ENCODE results near the gene LEFTY2.
"Not testable (repeated sequence)": the region's sequence is repeated elsewhere in the genome, so short reads cannot be mapped to it uniquely, and the experiment has no call there.

The LEFTY2 gene

GRCh38 chr1:225941187-225941941 is at the start of gene LEFTY2:
Gene LEFTY2, minus strand, starts transcription at chr1:225941220. Its CDS starts 80 bp downstream, at chr1:225941140.
- no peak for DNase-seq

DNA sequence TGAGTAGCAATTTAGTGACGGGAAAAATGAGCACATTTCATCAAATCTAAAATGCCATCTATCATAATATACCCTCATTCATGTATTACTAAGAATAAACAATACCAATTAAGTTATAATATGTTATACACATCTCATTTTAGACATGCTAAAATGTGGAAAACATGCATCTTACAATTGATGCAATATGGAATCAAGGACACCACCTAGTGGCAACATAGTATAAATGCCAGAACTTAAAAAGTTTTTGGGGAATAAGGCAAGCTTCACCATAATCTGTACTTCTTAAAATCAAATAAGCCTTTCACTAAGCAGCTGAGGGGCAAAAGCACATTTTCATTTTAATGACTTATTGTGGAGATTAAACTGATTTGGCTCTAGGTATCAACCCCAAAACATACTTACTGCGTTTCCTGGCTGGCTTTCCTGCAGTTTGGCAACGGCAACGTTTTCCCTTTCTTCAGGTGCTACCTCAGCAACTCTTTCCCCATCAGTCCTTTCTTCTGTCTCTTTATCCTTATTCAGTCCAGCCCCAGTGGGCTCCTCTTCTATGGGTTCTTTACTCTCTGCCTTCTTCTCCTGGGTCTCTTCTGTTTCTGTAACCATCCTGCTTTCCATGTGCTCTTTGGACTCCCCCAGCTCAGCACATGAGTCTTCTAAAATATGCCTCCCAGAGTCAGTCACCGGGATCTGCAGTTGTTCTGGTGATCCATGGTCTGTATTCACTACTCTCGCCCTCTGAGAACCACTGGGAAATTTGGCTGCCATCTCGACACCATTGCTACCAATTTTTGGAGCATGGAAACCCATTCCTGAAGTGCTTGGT is 46.7 kb upstream of the LEFTY2 start:
- no peak for DNase-seq

DNA sequence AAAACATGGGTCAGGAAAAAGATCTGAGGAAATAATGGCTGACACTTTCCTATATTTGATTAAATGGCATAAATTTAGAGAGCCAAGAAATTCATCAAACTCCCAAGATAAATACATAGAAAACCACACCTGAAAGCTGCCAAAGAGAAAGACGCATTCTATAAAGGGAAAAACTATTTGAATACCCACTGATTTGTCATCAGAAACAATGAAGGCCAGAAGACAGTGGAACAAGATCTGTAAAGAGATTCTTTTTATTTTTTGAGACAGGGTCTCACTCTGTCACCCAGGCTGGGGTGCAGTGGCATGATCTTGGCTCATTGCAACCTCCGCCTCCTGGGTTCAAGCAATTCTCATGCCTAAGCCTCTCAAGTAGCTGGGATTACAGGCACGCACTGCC is 40.7 kb upstream of the LEFTY2 start:
- DNase-seq, result no peak

DNA sequence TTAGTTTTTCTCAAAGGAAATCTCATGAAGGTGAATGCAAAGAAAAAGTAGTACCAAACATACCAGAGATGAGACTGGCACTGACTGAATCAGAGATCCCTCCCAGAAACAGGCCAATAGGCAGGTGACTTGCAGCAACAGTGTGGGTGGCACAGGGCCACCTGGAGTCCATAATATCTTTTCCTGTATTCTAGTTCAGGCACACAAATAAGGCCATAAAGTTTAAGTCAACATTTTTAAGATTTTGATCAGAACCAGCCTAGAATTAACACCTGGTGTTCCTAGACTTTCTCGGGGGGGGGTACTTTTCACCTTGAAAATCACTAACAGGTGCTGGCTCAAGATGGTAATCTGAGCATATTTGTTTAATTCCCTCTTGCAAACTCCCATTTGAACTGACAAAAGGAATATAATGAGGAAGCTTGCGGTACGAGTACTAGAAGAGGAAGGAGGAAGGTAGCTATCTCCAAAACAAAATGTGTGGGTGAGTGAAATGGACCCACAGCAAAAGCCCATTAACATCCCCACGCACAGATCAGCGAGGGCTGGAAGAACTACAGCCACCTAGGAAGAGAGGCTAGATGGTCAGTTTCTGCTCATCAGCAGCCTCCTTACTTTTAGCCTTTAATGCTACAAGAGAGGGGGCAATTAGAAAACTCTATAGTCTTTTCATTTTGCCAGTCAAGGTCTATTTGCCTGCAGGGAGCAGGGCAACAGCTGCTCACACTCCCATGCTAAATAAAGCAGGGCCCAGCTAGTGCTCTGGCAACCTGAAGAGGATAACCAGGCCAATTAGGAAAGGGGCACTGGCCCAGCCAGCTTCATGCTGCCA is 39.2 kb upstream of the LEFTY2 start:
- DNase-seq, result no peak

- no peak for DNase-seq
Observed at GRCh38 chr1:225979421-225979820, 38.4 kb upstream of the LEFTY2 start.

- no peak for DNase-seq
Observed at GRCh38 chr1:225977937-225978748, 37.1 kb upstream of the LEFTY2 start.

DNA sequence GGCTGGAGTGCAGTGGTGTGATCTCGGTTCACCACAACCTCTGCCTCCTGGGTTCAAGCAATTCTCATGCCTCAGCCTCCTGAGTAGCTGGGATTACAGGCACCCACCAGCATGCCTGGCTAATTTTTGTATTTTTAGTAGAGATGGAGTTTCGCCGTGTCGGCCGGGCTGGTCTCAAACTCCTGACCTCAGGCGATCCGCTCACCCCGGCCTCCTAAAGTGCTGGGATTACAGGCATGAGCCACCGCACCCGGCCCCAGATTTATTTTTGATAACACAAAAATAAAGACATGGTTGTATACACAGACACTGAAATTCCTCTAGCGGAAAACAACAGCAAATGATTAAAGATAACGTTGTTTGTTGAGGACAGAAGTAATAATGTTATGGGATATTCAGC is 34.1 kb upstream of the LEFTY2 start:
- not testable (repeated sequence) for DNase-seq

- DNase-seq, result no peak
Observed at GRCh38 chr1:225974454-225974853, 33.4 kb upstream of the LEFTY2 start.

GRCh38 chr1:225973158-225973557 is 32.1 kb upstream of the LEFTY2 start:
- no peak for DNase-seq

GRCh38 chr1:225972344-225973152 is 31.5 kb upstream of the LEFTY2 start:
- DNase-seq, result no peak

GRCh38 chr1:225970592-225971157 is 29.7 kb upstream of the LEFTY2 start:
- DNase-seq, result not testable (repeated sequence)

DNA sequence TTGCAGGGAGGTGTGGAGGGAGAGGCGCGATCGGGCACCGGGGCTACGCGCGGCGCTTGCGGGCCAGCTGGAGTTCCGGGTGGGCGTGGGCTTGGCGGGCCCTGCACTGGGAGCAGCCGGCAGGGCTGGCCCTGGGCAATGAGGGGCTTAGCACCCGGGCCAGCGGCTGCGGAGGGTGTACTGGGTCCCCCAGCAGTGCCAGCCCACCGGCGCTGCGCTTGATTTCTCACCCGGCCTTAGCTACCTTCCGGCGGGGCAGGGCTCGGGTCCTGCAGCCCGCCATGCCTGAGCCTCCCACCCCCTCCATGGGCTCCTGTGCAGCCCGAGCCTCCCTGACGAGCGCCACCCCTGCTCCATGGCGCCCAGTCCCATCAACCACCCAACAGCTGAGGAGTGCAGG is 28.7 kb upstream of the LEFTY2 start:
- DNase-seq, result not testable (repeated sequence)

- DNase-seq, result no peak
Observed at GRCh38 chr1:225965231-225965630, 24.2 kb upstream of the LEFTY2 start.

DNA sequence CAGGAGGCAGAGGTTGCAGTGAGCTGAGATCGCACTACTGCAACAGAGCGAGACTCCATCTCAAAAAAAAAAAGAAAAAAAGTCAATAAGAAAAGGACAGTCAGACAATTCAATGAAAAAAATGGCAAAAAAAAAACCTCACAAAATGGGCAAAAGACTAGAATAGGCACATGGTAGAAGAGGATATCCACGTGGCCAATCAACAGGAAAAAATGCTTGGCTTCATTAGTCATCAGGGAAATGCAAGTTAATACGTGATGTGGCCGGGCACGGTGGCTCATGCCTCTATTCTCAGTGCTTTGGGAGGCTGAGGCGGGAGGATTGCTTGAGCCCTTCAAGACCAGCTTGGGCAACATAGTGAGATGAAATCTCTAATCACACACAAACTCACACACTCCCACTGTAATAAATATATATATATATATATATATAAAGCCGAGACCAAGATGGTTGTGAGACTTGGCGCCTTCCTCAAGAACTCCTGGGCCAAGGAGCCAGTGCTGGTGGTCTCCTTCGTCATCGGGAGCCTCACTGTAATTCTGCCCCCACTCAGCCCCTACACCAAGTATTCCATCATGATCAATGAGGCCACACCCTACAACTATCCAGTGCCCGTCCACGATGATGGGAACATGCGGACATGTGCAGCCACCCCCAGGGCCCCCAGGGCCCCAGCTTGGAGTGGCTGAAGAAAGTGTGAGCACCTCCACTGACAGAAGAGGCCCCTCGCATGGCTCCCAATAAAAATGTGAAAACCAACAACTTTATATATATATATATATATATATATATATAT is 22.9 kb upstream of the LEFTY2 start:
- no peak for DNase-seq

DNA sequence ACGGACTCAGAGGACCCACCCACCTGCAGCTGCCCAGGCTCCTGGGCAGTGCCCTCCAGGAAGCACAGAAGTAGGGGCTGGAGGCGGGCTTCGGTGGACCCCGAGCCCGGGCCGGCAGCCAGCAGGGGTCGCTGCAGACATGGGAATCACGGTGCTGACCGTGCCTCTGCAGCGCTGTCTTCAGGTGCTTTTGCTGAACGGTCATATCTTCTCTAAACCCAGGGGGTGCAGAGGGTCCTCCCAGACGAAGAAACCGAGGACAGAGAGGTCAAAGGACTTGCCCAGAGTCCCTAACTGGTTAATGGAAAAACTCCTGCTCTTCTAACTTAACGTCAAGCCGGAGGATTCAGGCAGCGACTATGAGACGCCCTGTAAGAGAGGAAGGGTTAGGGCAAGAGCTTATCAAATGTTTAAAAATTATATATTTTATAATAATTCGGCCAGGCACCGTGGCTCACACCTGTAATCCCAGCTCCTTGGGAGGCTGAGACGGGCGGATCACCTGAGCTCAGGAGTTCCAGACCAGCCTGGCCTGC is 21.5 kb upstream of the LEFTY2 start:
- DNase-seq, result no peak

GRCh38 chr1:225961659-225962439 is 20.8 kb upstream of the LEFTY2 start:
- no peak for DNase-seq

DNA sequence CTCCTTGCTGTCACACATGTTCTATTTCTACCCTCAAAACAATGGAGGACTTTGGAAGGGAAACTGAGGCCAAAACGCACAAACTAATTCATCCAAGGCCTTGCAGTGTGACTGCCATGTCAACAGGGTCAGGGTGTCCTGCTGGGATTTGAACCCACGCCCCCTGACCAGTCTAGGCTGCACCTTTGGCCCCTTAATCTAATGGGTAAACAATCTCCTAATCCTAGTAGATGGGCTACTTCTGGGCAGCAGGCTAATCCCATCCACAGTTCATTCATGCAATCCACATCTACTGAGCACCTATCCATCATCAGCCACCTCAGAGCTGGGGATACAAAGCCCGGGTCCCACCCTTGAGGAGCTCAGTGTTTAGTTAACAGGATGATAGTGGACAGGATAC is 17.0 kb upstream of the LEFTY2 start:
- DNase-seq, result no peak

DNA sequence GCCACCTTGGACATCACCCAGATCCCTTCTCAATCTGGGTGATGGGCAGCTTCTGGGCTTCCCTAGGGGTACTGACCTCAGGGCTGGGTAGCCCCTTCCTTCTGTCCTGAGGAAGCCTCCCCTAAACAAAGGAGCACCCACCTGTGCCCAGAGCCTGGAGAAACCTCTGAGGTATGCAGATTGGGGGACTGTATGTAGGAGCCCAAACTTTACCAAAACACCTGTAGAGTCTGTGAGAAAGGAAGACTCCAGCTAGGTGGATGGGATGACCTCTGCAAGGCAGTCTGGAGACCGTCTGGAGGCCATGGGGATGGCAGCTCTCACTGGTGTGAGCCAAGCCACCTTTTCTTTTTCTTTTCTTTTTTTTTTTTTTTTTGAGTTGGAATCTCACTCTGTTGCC is 13.7 kb upstream of the LEFTY2 start:
- no peak for DNase-seq

DNA sequence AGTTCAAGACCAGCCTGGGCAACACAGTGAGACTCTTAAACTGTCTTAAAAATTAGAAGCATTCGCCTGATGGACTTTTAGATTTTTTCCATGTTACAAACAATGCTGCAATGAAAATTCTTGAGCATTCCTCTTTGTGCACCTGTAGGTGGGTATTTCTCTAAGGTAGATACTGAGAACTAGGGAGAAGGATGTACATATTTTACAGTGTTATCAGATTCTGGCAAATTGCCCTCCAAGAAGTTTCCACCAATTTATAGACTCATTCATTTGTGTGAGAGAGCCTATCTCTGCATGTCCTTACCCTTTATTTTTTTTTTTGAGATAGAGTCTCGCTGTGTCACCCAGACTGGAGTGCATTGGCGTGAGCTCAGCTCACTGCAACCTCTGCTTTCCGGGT is 12.3 kb upstream of the LEFTY2 start:
- no peak for DNase-seq
